Adrenal gland (tissue), 12 donors: ENCODE data around the gene ZNF628. TPM values are rescaled to one million over a fixed set of nuclear protein-coding genes. Genes with fewer than 3 reads are reported as not detected.

Experiments
- DNase-seq, 7 donors: peaks; one replicate each; pipeline ENCODE4 v3.0.0-alpha.2; 2019 to 2020
- H3K27ac ChIP-seq, 5 donors: fragments of 200-600 bp; sonication (generic) in 4 of 5; 1 replicate in 3 of 5; 2 replicates in 2 of 5; pipeline versions ENCODE4 v1.5.1 to v1.8.0; 2016 to 2020; ENCODE audit warnings: mild to moderate bottlenecking in 1 of 5
- H3K27me3 ChIP-seq: fragments of 200-600 bp; 2 replicates; pipeline ENCODE4 v1.8.0; 2021
- H3K36me3 ChIP-seq, 2 donors: fragments of 200-600 bp; replicated peaks in 1 of 2; 1 replicate in 1 of 2; 2 replicates in 1 of 2; pipeline versions ENCODE4 v1.5.1 to v1.8.0; 2018 to 2022
- H3K4me1 ChIP-seq, 2 donors: fragments of 200-600 bp; replicated peaks in 1 of 2; 1 replicate in 1 of 2; 2 replicates in 1 of 2; pipeline versions ENCODE4 v1.5.1 to v1.8.0; 2018 to 2021
- H3K4me3 ChIP-seq, 4 donors: fragments of 200-600 bp; sonication (generic) in 3 of 4; one replicate each; pipeline ENCODE4 v1.5.1; 2016 to 2018
- H3K9me3 ChIP-seq, 3 donors: fragments of 200-600 bp; sonication (generic) in 1 of 3; replicated peaks in 1 of 3; 1 replicate in 2 of 3; 2 replicates in 1 of 3; pipeline versions ENCODE4 v1.5.1 to v1.8.0; 2016 to 2021
- POLR2A ChIP-seq, 2 donors: fragments of 450-650 bp; IDR thresholded peaks; one replicate each; pipeline ENCODE4 v1.6.1; 2017; ENCODE audit warnings: antibody characterized with exemption in 2 of 2, mild to moderate bottlenecking in 2 of 2, moderate library complexity in 1 of 2
- WGBS, 4 donors: extraction: QIAGEN DNeasy Blood & Tissue Kit in 2 of 4; methylation state at CpG; one replicate each; pipeline versions ENCODE4 v1.1.5 to v1.1.7; 2013 to 2017; 5-methylcytosine and 5-hydroxymethylcytosine counted together
- intact Hi-C, 2 donors: fragments of 100-400 bp; cut with DNase I; formaldehyde crosslinking; loops; one replicate each; pipeline versions ENCODE4 v1.14.1 to v1.15.0; 2022 to 2023
- polyA plus RNA-seq, 3 donors: library from polyadenylated mRNA; stranded (reverse); fragments of 200-250 nt in 2 of 3; fragments of 350-450 nt in 1 of 3; fragmentation: Illumina TruSeq in 1 of 3; extraction: RNeasy Lipid Tissue Mini Kit (QIAGEN cat#74804) in 1 of 3; gene quantifications; one replicate each; pipeline ENCODE4 v1.2.3, GENCODE V29; 2013 to 2014
- total RNA-seq, 9 donors: library from RNA; depleted of rRNA in 4 of 9; stranded (reverse); fragments of >200 nt in 4 of 9; fragments of 120-200 nt in 1 of 9; fragmentation: NEBNext Ultra II Directional in 1 of 9; extraction: Animal tissue kit (Norgen Biotek cat#: 25700) in 1 of 9; gene quantifications; one replicate each; pipeline versions ENCODE4 v1.1.0 to v1.2.4, GENCODE V29; 2013 to 2023
- TF ChIP-seq, protein P1 (sequence below), 6 experiments: fragments of 450-650 bp in 4 of 6; fragments of 200-600 bp in 2 of 6; sonication (generic) in 1 of 6; IDR thresholded peaks; 1 replicate in 5 of 6; 2 replicates in 1 of 6; pipeline versions ENCODE4 v1.5.1 to v1.8.0; 2016 to 2021; ENCODE audit warnings: antibody characterized with exemption in 6 of 6, mild to moderate bottlenecking in 2 of 6, moderate library complexity in 1 of 6
- donor health status: healthy with polysubstance abuse.
- donor health status: Bipolar disorder and iron deficiency.
- donor health status: DM: yes; HTN: yes; CAD: no.
- donor health status: DM: no; HTN: no; CAD: no.
- donor health status: DM: no; HTN: no; CAD: no.
- donor health status: DM: yes; HTN: yes; CAD: no.

The ZNF628 gene
- total and polyA plus RNA-seq, 12 donors: 0.04 to 27.9 (median 7.7) TPM

GRCh38 chr19:55464039-55464661, 12.3 kb upstream of the ZNF628 start:
- WGBS, 4 donors: 65 to 74% (median 72%) methylated on average over 9 to 23 of the region's 23 CpGs
- H3K9me3 ChIP-seq: no peaks in the 10 kb centered on the region
- H3K4me1 ChIP-seq: peaks cover 10 to 19% of the 10 kb centered on the region in 2 donors
- TF ChIP-seq, protein P1, sequence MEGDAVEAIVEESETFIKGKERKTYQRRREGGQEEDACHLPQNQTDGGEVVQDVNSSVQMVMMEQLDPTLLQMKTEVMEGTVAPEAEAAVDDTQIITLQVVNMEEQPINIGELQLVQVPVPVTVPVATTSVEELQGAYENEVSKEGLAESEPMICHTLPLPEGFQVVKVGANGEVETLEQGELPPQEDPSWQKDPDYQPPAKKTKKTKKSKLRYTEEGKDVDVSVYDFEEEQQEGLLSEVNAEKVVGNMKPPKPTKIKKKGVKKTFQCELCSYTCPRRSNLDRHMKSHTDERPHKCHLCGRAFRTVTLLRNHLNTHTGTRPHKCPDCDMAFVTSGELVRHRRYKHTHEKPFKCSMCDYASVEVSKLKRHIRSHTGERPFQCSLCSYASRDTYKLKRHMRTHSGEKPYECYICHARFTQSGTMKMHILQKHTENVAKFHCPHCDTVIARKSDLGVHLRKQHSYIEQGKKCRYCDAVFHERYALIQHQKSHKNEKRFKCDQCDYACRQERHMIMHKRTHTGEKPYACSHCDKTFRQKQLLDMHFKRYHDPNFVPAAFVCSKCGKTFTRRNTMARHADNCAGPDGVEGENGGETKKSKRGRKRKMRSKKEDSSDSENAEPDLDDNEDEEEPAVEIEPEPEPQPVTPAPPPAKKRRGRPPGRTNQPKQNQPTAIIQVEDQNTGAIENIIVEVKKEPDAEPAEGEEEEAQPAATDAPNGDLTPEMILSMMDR (IDR thresholded peaks at IDR 0.05): no peak
- no peak for TF ChIP-seq POLR2A (IDR thresholded peaks at IDR 0.05)
- no peaks in the 10 kb centered on the region for H3K27me3 ChIP-seq
- H3K36me3 ChIP-seq: no peaks in the 10 kb centered on the region
- no peak overlapping the region for H3K27ac ChIP-seq
- intact Hi-C loops: loop anchor here in 1 of 2 donors (5.0 kb wide), 1 partner anchor 38 kb away; no protein-coding TSS in a partner anchor
- peak in 1 of 7 donors; percentile 25 for DNase-seq
- H3K4me3 ChIP-seq: no peak overlapping the region

GRCh38 chr19:55464662-55465054, 11.8 kb upstream of the ZNF628 start, which contains the start of gene C19orf85:
Gene C19orf85, minus strand, starts transcription at chr19:55464751. Its CDS starts 197 bp downstream, at chr19:55464554.
- Histone ChIP-seq H3K4me3 (no peak within 1 kb of the TSS), H3K4me1 (peaks cover 10 to 19% of the 10 kb centered on the region in 2 donors), H3K27me3 (no peaks in the 10 kb centered on the region), H3K27ac (no peak within 1 kb of the TSS), H3K9me3 (no peaks in the 10 kb centered on the region), H3K36me3 (no peaks in the 10 kb centered on the region)
- intact Hi-C loops: loop anchor here in 1 of 2 donors (5.0 kb wide), 1 partner anchor 38 kb away; no protein-coding TSS in a partner anchor
- TF ChIP-seq, protein P1 (IDR thresholded peaks at IDR 0.05): no peak
- TF ChIP-seq POLR2A (IDR thresholded peaks at IDR 0.05): no peak
- 69 to 76% (median 72%) methylated on average over 14 of the region's 14 CpGs for WGBS, 4 donors
- peak in 1 of 7 donors; percentile 21 for DNase-seq

DNA sequence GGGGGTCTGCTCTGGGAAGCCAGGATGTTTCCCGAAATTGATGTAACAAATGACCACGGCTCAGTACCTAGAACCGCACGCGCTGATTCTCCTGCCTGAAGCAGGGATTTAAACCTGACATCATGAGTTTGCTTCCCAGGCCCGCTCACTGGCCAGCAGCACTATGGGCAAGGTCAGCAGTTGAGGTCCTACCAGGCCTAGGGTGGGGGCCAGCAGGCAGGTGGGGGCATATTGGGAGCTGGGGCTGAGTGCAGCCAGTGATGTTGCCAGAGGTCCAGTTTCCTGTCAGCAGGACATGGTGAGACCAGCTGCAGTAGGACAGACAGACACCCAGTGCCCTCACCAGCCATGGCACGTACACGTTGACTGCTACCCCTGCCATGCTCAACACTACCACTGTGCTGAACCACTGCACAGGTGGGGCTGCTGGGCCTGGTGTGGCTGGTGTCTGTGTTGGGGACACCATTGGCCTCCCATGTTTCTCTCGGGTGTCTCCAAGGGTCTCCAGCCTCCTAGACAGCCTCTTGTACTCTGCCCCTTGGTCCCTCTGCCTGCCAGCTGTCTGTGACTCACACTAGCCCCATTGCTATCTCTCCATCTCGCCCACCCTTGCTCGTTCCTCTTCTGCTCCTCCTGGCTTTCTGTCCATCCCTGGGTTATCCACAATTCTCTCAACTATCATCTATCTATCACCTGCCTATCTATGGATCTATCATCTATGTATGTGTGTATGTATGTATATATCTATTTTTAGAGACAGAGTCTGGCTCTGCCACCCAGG, 10.8 kb upstream of the ZNF628 start:
- TF ChIP-seq, protein P1 (IDR thresholded peaks at IDR 0.05): no peak
- no peak for TF ChIP-seq POLR2A (IDR thresholded peaks at IDR 0.05)
- H3K4me1 ChIP-seq: peaks cover 7 to 15% of the 10 kb centered on the region in 2 donors
- WGBS, 4 donors: 67 to 89% (median 82%) methylated on average over 6 to 11 of the region's 11 CpGs
- H3K36me3 ChIP-seq: no peaks in the 10 kb centered on the region
- intact Hi-C loops: loop anchor here in 1 of 2 donors (2.0 kb wide), 1 partner anchor 37 kb away; no protein-coding TSS in a partner anchor
- H3K4me3 ChIP-seq: no peak overlapping the region
- no peaks in the 10 kb centered on the region for H3K27me3 ChIP-seq
- no peak overlapping the region for H3K27ac ChIP-seq
- H3K9me3 ChIP-seq: no peaks in the 10 kb centered on the region
- DNase-seq: no peak

- H3K36me3 ChIP-seq: no peaks in the 10 kb centered on the region
- no peak overlapping the region for H3K4me3 ChIP-seq
- no peaks in the 10 kb centered on the region for H3K9me3 ChIP-seq
- intact Hi-C loops: loop anchor here in 1 of 2 donors (2.0 kb wide), 1 partner anchor 37 kb away; no protein-coding TSS in a partner anchor
- no peak for DNase-seq
- no peaks in the 10 kb centered on the region for H3K27me3 ChIP-seq
- TF ChIP-seq, protein P1 (IDR thresholded peaks at IDR 0.05): no peak
- TF ChIP-seq POLR2A (IDR thresholded peaks at IDR 0.05): no peak
- WGBS, 4 donors: 86 to 93% (median 91%) methylated on average over 4 of the region's 4 CpGs
- H3K4me1 ChIP-seq: peaks cover 1 to 13% of the 10 kb centered on the region in 2 donors
- H3K27ac ChIP-seq: no peak overlapping the region
These were observed 10.2 kb upstream of the ZNF628 start for GRCh38 chr19:55466241-55466614.
